HG03354 (cell line): ENCODE results near the gene PLIN4.
"Not testable (repeated sequence)": the region's sequence is repeated elsewhere in the genome, so short reads cannot be mapped to it uniquely, and the experiment has no call there.

Experiments
- ATAC-seq: cut with Tn5 transposase; IDR thresholded peaks from one replicate; pipeline ENCODE4 v1.9.1; 2021; ENCODE audit warnings: mild to moderate bottlenecking; ENCODE audit not compliant: unreplicated experiment, poor library complexity, severe bottlenecking

PLIN4 gene

DNA sequence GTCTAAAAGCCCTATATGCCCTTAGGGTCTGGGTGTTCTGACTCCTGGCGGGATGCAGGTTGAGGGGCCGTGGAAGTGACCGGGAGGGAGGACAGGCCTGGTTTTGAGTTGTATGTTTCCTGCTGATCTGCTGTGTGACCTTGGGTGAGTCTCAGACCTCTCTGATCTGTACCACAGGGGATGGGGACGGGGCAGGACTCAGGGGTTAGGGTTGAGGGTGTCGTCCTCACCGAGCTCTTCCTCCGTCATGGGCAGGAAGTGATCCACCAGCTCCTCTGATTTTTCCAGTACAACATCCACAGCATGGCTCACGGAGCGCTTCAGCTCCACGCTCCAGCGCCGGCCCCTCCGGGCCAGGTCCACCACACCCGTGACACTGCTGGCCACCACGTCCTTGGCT is 10.6 kb upstream of the PLIN4 start:
- no peak for ATAC-seq

DNA sequence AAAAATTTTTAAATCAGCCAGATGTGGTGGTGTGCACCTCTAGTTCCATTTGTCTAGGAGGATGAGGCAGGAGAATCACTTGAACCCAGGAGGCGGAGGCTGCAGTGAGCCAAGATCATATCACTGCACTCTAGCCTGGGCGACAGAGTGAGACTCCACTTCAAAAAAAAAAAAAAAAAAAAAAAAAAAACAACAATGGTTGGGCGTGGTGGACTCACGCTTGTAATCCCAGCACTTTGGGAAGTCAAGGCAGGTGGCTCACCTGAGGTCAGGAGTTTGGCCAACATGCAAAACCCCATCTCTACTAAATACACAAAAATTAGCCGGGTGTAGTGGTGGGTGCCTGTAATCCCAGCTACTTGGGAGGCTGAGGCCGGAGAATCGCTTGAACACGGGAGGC is 9.1 kb upstream of the PLIN4 start:
- ATAC-seq, result not testable (repeated sequence)

DNA sequence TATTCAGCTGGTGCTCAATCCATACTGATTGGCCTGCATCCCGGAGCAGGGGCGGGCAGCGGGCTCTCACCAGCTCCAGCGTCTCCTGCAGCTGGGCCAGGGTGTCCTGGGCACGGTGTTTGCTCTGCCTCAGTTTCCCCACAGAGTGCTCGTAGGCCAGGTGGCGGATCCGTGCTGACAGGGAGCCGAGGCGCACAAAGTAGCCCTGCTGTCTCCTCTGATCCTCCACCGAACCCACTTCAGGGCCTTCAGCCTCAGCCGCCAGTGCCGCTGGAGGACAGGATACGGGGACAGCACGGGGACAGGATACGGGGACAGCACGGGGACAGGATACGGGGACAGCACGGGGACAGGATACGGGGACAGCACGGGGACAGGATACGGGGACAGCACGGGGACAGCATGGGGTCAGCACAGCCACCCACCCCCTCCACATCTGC is 7.3 kb upstream of the PLIN4 start:
- ATAC-seq, result no peak

DNA sequence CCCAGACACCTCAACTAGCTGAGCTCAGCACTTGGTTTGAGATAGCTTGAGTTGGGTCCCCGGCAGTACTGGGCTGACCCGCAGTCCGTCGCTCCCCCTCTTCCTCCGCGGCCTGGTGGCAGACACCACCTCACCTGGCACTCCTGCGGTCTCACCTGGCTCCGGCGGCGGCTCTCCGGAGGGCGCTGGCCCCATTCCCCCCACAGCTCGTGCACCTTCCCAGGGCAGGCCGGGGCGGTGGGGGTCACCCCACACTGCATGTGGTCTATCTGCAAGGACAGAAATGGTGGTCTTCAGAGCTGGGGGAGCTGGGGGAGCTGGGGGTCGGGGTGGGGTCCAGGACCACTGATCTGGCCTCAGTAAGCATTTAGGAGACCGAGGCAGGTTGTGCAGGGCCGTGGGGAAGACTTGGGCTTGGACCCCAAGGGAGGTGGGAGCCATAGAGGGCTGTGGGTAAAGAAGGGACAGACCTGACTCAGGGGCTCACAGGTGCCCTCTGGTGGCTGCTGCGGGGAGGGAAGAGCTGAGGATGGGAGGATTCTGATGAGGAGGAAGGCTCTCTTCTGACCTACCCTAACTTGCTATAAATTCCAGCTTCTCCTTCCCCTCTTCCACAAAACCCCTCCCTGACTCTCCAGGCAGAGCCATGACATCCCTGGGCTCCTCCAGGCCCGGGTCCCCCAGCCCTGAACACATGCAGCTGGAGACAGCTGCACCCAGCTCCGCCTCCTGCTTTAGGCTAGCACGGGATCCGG is 6.7 kb upstream of the PLIN4 start:
- no peak for ATAC-seq

DNA sequence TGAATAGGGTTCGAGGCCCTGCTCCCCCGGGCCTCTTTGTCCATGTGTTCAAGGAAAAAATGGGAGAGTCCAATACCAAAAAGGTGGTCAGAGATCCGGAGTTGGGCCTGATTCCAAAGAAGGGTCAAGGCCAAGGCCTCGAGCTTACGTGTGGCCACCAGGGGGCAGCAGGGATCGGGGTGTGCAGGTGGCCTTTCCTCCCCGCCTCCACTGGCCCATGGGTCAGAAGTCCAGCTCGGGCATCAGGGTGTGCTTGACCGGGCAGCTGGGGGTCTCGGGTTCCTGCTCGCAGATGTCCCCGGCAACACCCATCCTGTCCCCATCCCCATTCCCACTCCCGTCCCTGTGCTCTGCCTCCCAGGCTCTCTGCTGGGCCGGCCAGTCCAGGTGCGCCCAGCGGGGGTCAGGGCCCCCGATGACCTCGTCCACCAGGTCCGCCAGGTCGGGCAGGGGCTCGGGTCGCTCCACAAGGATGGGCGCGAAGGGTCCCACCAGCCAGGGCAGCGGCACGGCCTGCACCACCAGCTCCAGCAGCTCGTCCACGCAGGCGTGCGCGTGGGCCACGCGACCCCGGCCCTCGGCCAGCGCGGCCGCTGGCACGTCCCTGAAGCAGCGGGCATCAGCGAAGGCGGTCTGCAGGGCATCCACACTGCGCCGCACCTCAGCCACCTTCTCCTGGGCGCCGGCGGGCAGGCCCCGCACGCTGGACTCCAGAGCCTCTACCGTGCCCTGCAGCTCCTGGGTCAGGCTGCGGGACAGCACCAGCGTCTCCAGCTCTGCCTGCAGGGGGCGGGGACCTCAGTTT is 5.2 kb upstream of the PLIN4 start:
- ATAC-seq, result no peak

- no peak for ATAC-seq
These were observed 4.2 kb upstream of the PLIN4 start for GRCh38 chr19:4522291-4523002.

DNA sequence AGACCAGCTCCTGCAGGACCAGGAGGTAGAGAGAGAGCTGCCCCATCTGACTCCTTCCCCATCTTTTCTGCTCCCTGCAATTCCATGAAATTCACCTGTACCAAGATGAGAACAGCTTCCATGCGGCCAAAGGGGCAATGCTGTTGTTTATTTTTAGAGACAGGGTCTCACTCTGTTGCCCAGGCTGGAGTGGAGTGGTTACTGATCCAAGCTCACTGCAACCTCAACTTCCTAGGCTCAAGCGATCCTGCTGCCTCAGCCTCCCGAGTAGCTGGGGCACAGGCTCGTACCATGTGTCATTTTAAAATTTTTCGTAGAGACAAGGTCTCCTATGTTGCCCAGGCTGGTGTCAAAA is 3.6 kb upstream of the PLIN4 start:
- no peak for ATAC-seq

GRCh38 chr19:4521170-4521887 is 3.0 kb upstream of the PLIN4 start:
- ATAC-seq, result no peak

DNA sequence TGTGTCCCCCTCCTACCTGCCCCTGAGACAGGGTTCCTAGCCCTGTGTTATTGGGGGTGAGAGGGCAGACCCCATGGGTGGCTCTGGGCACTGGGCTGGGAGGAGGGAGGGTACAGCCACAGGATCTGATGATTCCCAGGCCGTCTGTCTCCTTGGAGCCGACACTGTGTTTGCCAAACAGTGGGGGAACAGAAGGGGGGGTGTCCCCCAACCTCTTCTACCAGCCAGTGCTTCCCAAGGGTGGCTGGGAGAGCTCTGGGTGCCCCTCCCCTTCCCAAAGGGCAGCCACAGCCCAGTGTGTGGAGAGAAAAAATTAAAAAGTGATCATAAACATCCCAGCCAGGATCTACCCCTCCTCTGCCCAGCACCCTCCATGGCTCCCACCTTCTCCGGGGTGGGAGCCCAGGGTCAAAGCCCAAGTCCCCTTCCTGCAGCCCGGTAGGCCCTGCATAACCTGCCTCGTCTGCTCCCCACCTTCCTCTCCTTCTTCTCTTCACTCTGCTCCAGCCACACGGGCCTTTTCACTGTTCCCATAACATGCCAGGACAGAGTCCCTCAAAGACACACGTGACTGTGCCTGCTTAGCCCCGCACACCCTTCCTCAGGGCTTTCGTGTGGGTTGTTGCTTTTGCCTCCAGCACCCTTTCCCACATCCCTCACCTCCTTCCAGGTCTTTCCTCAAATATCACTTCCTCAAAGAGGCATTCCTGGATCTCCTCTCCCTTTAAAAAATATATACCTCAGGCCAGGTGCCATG is 1.4 kb upstream of the PLIN4 start:
- ATAC-seq, result no peak

- no peak for ATAC-seq
These were observed 848 bp upstream of the PLIN4 start for GRCh38 chr19:4519172-4519496.

- ATAC-seq, result no peak
These were observed 732 bp downstream of the PLIN4 start for GRCh38 chr19:4517451-4518057.

- no peak for ATAC-seq
These were observed 1.4 kb downstream of the PLIN4 start for GRCh38 chr19:4516939-4517300.

DNA sequence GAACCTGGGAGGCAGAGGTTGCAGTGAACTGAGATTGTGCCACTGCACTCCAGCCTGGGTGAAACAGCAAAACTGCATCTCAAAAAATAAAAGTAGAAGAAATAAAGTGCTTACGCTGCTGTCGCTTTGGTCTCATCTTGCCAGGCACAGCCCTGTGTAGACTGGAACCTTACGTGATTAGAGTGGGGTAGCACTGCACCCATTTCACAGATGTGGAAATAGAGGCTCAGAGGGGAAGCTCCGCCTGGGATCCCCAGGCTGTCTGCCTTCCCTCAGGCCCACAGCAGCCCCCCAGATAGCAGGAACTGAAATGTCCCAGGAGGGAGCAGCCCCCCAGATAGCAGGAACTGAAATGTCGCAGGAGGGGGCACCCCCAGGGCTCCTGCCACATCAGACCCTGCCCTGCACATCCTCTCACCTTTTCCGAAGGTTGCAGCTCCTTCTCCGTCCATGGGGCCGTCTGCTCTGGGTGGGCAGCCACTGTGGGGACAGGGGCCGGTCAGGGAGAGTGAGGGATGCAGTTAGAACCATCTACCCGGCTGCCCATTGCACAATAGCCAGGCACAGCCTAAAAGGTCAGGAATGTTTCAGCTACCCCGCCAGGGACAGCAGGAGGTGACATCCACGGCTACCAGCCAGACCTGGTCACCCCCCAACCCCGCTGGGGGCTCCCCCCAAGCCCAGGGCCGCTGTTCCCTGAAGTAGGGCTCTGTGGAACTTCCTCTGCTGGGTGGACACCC is 1.9 kb downstream of the PLIN4 start:
- ATAC-seq, result no peak

- no peak for ATAC-seq
These were observed 2.6 kb downstream of the PLIN4 start for GRCh38 chr19:4515732-4516131.

DNA sequence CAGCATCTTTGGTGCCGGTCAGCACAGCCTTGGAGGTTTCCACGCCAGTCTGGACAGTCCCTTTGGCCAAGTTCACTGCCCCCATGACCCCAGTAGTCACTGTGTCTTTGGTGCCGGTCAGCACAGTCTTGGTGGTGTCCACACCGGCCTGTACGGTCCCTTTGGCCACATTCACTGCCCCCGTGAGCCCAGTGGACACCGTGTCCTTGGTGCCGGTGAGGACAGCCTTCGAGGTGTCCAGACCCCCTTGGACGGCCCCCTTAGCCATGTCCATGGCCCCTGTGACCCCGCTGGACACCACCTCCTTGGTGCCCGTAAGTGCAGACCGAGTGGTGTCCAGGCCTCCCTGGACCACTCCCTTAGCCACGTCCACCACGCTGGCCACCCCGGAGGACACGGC is 5.0 kb downstream of the PLIN4 start:
- ATAC-seq, result no peak

- ATAC-seq, result no peak
These were observed 6.2 kb downstream of the PLIN4 start for GRCh38 chr19:4512070-4512469.

DNA sequence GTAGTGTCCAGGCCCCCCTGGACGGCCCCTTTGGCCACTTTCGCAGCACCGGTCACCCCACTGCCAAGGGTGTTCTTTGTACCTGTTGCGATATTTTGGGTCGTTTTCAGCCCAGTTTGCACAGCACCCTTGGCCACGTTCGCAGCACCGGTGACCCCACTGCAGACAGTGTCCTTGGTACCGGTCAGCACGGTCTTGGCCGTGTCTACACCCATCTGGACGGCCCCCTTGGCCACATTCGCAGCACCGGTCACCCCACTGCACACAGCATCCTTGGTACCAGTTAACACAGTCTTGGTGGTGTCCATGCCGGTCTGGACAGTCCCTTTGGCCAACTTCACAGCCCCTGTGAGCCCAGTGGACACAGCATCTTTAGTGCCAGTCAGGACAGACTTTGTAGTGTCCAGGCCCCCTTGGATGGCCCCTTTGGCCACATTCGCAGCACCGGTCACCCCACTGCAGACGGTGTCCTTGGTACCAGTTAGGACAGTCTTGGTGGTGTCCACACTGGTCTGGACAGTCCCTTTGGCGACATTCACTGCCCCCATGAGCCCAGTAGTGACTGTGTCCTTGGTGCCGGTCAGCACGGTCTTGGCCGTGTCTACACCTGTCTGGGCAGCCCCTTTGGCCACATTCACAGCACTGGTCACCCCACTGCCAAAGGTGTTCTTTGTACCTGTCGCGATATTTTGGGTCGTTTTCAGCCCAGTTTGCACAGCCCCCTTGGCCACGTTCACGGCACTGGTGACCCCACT is 6.8 kb downstream of the PLIN4 start:
- no peak for ATAC-seq
